ENCODE results near the gene POU2F2. TPM values are rescaled to one million over a fixed set of nuclear protein-coding genes. Genes with fewer than 3 reads are reported as not detected.

Gene POU2F2
- total RNA-seq: 7.4 and 10.7 TPM in 2 replicates

GRCh38 chr19:42132030-42132628 lies at the start of gene POU2F2:
Gene POU2F2 (minus strand): TSS chr19:42132446. CDS start chr19:42132411, 35 bp downstream.
- DNase-seq (ENCODE audit: extremely low read depth, low read depth, low spot score): no peak

DNA sequence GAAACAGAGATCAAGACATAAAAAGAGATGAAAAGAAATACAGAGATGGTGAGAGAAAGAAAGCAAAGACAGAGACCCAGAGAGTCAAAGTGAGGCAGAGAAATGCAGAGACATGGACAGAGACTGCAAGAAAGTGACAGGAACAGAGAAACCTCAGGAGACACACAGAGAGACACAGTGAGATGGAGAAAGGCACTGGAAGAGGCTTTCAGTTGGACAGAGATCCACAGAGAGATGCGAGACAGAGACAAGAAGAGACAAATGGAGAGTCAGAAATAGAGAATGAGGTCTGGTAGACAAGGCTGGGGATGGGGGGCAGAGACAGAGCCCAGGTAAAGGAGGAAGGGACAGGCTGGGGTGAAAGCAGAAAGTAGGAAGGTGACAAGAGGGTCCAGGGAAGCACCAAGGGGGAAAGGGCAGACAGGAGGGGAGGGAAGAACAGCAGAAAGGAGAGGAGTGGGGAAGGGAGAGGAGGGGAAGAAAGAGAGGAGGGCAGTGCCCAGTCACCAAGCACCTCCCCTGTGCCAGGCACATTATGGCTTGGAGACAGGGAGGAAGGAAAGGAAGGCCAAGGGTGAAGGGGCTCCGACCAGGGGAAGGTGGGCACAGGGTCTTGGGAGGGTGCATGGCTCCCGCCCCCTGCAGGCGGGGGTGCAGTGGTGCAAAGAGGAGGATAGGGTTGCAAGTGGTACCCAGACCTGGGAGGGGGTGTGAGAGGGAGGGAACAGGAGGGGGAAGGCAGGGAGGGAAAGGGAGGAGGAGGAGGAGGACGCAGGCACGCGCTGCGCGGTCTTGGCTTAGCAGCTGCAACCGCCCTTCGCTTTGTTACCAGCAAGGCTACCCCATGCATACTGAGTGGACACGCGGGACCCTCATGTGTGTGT lies 46.8 kb upstream of the POU2F2 start:
- no peak for DNase-seq (ENCODE audit: extremely low read depth, low read depth, low spot score)

GRCh38 chr19:42177686-42178019 lies 45.4 kb upstream of the POU2F2 start:
- no peak for DNase-seq (ENCODE audit: extremely low read depth, low read depth, low spot score)

DNA sequence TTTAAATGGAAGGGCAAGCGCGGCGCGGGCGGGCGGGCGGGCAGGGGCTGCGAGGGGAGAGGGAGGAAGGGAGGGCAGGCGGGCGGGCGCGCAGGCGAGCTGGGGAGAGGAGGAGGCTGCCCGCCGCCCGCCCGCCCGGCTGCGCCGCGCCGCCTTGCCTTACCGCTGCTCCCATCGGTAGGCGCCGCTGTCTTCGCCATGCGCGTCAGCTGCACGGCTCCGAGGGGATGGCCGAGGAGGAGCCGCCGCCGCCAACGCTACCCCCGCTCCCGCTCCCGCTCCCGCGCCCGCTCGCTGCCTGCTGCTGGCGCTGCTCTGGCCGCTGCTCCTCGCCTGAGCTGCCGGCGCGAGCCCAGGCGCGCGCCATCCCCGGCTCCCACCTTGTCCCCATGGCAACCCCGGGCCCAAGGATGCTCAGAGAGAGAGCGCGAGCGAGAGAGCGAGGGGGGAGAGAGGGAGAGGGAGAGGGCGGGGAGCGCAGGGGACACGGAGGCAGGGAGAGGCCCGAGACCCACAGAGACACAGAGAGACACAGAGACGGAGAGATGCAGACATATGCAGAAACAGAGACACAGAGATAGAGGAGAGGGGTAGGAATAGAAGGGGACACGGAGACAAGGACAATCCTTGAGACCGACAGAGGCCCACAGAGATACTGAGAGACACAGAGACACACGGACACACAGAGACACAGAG lies 44.9 kb upstream of the POU2F2 start:
- no peak for DNase-seq (ENCODE audit: extremely low read depth, low read depth, low spot score)

DNA sequence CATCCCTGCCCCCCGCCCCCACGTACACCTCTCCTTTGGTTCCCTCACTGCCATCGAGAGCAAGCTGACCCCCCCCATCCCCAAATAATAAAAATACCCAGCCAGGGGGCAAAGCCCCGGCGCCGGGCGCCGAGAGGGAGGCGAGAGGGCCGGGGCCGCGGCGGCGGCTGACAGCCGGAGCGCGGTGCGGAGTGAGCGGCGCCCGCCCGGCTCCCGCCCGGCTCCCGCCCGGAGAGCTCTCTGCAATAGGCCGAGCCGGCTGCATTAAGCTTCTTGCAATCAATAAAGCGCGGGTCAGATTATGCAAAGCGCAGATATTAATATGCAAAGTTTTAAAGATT lies 44.4 kb upstream of the POU2F2 start:
- no peak for DNase-seq (ENCODE audit: extremely low read depth, low read depth, low spot score)

- DNase-seq (ENCODE audit: extremely low read depth, low read depth, low spot score): no peak
Measured at GRCh38 chr19:42175952-42176648, 43.9 kb upstream of the POU2F2 start.

DNA sequence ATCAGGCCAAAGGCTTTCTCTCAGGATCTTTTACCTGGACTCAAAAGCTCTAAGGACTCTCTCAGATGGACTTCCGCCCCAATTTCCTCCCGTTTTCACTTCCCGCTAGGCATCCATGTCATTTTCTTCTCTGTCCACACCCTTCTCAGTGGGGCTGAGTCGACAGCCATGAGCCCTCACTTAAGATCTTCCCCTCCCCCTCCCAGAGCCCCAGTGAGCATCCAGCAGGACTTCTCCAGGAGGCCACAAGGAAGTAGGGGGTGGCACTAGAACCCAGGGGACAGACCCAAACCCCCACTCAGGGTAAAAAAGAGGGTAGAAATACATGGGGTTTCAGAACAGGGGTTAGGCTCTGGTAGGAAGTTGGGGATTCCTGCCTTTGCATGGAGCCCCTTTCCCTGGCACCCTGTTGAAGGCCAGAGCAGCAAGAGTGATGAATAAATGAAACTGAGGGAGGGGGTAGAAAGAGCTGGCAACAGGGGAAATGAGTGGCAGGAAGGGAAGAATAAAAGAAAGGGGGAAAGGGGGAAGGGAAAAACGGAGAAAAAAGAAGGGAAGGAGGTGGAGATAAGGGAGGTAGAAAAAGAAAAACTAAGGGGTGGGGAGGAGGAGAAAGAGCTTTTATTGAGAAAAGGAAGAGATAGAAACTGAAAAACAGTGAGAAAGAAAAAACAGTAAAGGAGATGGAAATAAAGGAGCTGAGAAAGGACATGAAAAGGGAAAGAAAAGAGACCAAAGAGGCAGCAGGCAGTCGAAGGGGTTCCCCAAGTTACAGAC lies 42.9 kb upstream of the POU2F2 start:
- no peak for DNase-seq (ENCODE audit: extremely low read depth, low read depth, low spot score)

GRCh38 chr19:42174188-42174587 lies 41.9 kb upstream of the POU2F2 start:
- DNase-seq (ENCODE audit: extremely low read depth, low read depth, low spot score): no peak

DNA sequence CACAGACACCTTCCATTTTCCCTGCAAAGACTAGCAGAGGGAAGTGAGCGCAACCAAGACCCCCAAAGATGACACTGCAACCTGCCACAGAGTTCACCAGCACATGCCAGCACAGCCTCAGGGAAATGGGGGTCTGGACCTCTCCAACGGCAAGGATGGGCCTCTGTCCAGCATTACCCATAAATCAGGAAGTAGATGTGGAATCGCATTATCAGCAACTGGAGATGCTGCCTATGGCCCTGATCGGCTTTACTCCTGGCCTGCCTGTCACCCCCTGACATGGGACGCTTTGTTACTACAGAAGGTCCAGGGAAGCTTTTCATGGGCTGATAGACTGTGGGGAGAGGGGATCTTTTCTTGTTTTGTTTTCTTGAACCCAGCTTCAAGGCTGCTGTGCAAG lies 41.4 kb upstream of the POU2F2 start:
- no peak for DNase-seq (ENCODE audit: extremely low read depth, low read depth, low spot score)

DNA sequence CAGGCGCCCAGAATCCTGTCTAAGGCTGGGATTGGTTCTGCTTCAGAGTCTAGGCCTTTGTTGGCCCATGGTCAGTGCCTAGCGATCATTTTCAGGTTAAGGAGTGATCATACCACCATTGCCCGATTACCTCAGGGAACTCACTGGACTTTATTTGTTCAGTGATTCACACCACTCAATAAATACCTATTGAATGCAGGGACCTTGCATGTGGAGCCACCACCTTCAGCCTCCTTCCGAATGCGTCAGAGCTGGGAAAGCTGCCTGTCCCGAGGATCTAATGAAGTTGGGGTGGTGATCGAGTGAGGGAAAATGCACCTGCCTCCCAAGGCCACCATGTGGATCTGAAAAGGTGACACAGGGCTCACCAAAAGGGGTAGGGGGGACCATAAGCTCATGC lies 40.0 kb upstream of the POU2F2 start:
- no peak for DNase-seq (ENCODE audit: extremely low read depth, low read depth, low spot score)

DNA sequence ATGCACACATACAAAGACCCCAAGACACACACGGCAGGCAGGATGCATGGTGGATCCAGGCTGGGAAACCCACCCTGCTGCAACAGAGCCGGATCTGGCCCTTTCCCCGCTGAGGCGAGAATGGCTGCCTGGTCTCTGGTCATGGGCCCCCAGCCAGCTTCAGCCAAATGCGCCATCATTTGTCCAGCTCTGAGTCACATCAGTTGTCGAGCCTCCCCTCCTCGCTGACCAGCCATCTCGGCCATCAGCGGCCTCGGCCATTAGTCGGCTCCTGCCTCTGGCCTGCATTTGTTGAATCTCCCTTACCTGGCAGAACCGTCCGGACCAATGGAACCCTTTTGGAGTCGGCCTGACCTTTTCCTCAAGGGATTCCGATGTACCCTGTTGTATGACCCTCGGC lies 38.5 kb upstream of the POU2F2 start:
- no peak for DNase-seq (ENCODE audit: extremely low read depth, low read depth, low spot score)

- no peak for DNase-seq (ENCODE audit: extremely low read depth, low read depth, low spot score)
Measured at GRCh38 chr19:42169486-42170413, 37.5 kb upstream of the POU2F2 start.

DNA sequence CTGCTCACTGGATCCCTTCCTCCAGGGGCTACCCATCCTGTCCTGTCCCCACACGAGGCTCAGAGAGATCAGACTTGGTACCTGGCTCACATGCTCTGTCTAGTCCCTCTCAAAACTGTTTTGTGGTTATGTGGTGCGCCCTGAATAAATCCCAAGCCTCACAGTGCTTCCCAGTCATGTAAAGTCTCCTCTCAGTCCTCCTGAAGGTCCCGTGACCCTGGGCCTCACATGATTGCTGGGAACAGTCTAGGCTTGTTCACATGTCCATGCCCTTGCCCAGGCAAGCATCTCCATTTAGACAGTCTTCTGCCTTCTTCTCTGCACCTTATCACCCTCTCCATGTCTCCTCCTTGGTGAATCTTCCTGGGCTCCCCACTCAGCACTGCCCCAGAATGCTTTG lies 36.0 kb upstream of the POU2F2 start:
- DNase-seq (ENCODE audit: extremely low read depth, low read depth, low spot score): no peak

- no peak for DNase-seq (ENCODE audit: extremely low read depth, low read depth, low spot score)
Measured at GRCh38 chr19:42166316-42166715, 34.1 kb upstream of the POU2F2 start.

- no peak for DNase-seq (ENCODE audit: extremely low read depth, low read depth, low spot score)
Measured at GRCh38 chr19:42165146-42165545, 32.9 kb upstream of the POU2F2 start.

DNA sequence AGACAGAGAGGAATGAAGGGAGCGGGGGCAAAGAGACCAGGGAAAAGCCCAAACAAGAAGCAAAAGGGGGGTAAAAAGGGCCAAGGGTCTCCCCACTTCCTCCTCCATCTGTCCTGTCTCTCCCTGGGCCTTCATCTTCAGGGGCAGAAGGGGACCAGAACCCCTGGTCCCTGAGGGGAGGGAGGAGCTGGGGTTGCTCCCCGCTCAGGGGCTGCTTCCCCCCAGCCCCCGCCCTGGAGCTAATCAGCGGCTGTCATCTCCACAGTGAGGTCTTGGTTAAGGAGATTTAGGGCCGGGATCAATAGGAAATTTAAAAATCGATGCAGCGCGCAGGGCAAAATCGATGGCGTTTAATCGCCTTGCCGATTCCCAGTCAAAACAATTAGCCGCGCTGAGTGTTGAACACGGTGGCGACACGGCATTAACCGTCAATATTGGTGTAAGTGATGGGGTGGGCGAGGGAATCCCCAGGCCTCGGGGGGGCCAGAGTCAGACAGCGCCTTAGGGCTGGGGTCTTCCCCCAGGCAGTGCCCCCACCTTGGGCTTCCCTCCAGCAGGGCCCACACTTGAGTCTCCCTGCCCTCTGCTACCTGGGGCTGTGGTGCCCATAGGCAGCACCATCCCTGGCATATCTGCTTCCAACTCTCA lies 29.5 kb upstream of the POU2F2 start:
- DNase-seq (ENCODE audit: extremely low read depth, low read depth, low spot score): no peak

DNA sequence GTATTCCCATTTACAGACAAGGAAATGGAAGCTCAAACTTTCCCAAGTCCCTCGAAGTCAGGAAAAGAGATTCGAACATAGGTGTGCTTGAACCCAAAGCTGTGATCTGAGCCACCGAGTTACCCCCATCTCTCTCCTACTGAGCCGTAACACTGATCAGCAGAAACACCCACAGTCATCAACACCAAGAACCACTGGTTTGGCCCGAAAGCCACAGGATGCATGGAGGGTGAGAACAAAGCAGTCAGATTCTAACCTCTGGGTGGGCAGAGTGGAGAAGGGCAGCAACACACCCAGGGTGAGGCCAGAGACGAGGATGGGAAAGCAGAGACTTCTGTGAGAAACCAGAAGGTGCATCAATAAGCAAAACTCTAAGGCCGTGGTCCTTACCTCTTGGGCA lies 27.7 kb upstream of the POU2F2 start:
- no peak for DNase-seq (ENCODE audit: extremely low read depth, low read depth, low spot score)

DNA sequence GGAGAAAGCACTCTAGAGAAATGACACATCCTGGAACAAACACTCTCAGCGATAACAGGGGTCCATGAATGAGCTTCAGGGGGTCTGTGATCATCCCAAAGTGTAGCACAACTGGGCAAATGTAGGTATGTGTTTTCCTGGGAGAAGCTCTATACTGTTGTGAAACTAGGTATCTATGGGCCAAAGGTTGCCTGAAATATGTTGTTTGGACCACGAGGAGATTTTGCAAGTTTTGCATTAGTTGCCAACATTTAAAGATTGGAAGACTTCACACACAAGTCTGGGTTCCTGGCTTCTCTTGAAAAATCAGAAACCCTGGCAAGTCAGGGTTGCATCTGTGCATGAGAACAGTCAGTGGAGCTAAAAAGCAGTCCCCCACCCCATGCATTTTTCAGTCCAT lies 26.7 kb upstream of the POU2F2 start:
- DNase-seq (ENCODE audit: extremely low read depth, low read depth, low spot score): no peak

DNA sequence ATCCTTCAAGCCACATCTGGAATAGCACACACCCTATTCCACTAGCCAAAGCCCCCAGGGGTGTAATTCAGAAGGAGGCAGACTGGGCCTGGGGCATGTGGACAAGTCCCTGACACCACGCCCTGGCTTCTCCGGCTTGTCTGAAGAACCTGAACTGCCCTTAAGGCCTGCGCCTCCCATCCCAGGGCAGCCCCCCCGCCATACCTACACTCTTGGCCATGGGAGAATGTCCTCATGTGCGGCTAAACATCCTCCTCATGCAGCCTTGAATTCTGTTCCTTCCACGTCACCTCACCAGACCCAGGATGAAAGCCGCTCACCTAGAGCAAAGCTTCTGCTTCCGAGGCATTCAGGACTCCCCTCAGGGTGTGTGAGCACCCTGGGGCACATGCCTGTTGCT lies 24.3 kb upstream of the POU2F2 start:
- no peak for DNase-seq (ENCODE audit: extremely low read depth, low read depth, low spot score)
